ENCODE results near the gene IGFLR1.
"Not testable (repeated sequence)": the region's sequence is repeated elsewhere in the genome, so short reads cannot be mapped to it uniquely, and the experiment has no call there.

The IGFLR1 gene

GRCh38 chr19:35704218-35704617 lies 38.0 kb downstream of the IGFLR1 start, which contains the start of gene ZBTB32:
ZBTB32 (plus strand) TSS chr19:35704558; CDS start chr19:35714627, 10,069 bp downstream.
- DNase-seq: no peak

- DNase-seq: no peak
These were observed 38.9 kb downstream of the IGFLR1 start for GRCh38 chr19:35703343-35703742.

DNA sequence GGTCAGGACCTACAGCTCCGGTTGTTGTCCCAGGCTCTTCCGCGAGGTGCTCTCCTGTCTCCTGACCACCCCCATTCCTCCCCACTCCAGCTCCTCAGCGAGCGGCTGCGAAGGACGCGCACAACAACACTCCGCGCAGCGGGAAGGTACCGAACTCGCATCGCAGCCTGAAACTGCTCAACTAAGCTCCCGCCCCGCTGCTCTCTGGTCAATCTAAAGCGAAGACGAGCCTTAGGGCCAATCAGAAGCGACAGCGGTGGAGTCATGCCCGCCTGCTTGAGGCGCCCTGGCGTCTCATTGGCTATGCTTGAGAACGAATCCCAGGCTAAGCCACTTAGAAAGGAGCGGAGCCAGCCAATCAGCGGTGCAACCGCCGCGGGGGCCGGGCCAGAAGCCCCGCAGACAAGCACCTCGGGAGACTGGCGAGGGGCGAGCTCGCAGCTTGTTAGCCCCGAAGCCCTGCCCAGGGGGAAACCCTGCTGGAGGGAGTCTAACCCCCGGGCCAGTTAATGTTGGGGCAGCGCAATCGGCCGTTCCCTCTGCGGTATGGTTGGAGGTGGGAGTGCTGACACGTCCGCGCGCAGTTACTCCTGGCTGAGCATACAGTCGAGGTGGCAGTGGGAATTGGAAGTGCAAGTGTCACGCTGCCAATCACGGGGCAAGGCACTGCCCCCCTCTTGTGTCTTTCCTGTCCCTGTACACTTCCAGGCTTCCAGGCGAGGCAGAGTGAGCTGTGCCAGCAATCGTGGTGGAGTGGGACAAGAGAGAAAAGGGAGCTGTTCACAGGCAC lies 39.8 kb downstream of the IGFLR1 start:
- peak; percentile 92 to 95 for DNase-seq

GRCh38 chr19:35696835-35697234 lies 45.4 kb downstream of the IGFLR1 start:
- no peak for DNase-seq

DNA sequence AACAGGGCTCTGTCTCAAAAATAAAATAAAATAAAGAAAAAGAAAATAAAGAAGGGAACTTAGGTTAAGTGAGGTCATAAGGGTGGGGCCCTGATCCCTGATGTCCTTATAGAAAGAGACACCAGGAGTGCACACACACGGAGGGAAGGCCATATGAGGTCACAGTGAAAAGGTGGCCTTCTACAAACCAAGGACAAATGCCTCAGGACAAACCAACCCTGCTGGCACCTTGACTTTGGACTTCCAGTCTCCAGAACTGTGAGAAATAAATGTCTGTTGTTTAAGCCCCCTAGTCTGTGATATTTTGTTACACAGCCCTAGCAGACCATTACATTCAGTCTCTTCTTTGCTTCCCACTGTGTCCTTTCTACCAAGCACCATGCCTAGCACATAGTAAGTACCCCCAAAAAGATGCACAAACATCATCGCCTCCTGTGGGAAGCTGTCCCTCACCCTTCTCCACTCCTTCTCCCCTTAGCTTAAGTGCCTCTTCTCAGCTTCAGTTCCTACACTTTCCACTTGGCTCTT lies 46.3 kb downstream of the IGFLR1 start:
- DNase-seq: no peak

- peak; percentile 35 to 82 for DNase-seq
These were observed 48.2 kb downstream of the IGFLR1 start for GRCh38 chr19:35693835-35694599.

- DNase-seq: no peak
These were observed 48.8 kb downstream of the IGFLR1 start for GRCh38 chr19:35693422-35693821.

GRCh38 chr19:35692010-35692409 lies 50.2 kb downstream of the IGFLR1 start:
- DNase-seq: no peak

GRCh38 chr19:35691106-35691505 lies 51.1 kb downstream of the IGFLR1 start:
- DNase-seq: not testable (repeated sequence)

DNA sequence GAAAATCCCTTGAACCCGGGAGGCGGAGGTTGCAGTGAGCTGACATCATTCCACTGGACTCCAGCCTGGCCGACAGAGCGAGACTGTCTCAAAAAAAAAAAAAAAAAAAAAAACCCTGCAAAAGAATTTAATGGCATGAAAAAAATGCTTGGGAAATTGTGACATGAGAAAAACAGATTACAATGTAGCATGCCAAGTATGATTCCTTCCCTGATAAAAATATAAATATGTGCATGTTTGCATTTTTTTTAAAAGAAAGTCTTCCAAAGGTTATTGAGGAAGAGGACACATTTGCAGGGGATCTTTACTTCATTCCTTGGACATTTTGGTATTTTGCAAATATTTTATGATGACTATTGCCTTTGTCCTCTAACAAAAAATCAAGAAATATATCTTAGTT lies 52.4 kb downstream of the IGFLR1 start:
- no peak for DNase-seq

Measured in SW 1271 (cell line).